B cell (primary cell): Measurements from ENCODE around the gene SMC6. TPM values are rescaled to one million over a fixed set of nuclear protein-coding genes. Genes with fewer than 3 reads are reported as not detected.

Experiments used
- ATAC-seq: fragments of 200-7000 bp; cut with Tn5 transposase; one replicate; pipeline ENCODE4 v1.10.0; 2021; ENCODE audit warnings: low read depth, mild to moderate bottlenecking, moderate number of reproducible peaks, moderate library complexity
- CTCF ChIA-PET: fragments of 350-600 bp; sonication (Branson Sonifier 250); formaldehyde crosslinking; loops from one replicate; lab custom pipeline; 2021; ENCODE audit warnings: antibody characterized with exemption, inconsistent platforms; lab: Charles Lee
- POLR2A ChIA-PET: fragments of 350-600 bp; sonication (Branson Sonifier 250); formaldehyde crosslinking; loops from one replicate; lab custom pipeline; 2021; ENCODE audit warnings: antibody characterized with exemption; lab: Charles Lee
- DNase-seq: peaks from one replicate; pipeline ENCODE4 v3.0.0; 2013
- H2AFZ ChIP-seq: 2 replicates; pipeline ENCODE4 v1.6.1; 2012; ENCODE audit warnings: mild to moderate bottlenecking, low read depth, low read length; ENCODE audit not compliant: insufficient read depth, poor library complexity, severe bottlenecking
- H3K27ac ChIP-seq, 2 donors: 1 replicate in 1 of 2; 2 replicates in 1 of 2; pipeline ENCODE4 v1.5.1; 2012 to 2013; ENCODE audit warnings: low read length in 2 of 2, mild to moderate bottlenecking in 2 of 2, moderate library complexity in 1 of 2
- H3K27me3 ChIP-seq, 4 experiments: fragments of 200-600 bp in 1 of 4; sonication (generic) in 1 of 4; replicated peaks in 1 of 4; 1 replicate in 2 of 4; 2 replicates in 2 of 4; pipeline versions ENCODE4 v1.6.1 to v1.7.0; 2013 to 2016; ENCODE audit warnings: low read length in 3 of 4, mild to moderate bottlenecking in 2 of 4, mixed read lengths in 1 of 4, moderate library complexity in 1 of 4; ENCODE audit not compliant: insufficient read depth in 4 of 4, control insufficient read depth in 3 of 4; ENCODE audit errors: control extremely low read depth in 1 of 4
- H3K36me3 ChIP-seq, 2 experiments: replicated peaks in 1 of 2; 1 replicate in 1 of 2; 2 replicates in 1 of 2; pipeline versions ENCODE4 v1.6.1 to v1.7.1; 2013; ENCODE audit warnings: low read length in 1 of 2; ENCODE audit not compliant: insufficient read depth in 2 of 2, control insufficient read depth in 1 of 2; ENCODE audit errors: control extremely low read depth in 1 of 2, extremely low read depth in 1 of 2
- H3K4me1 ChIP-seq, 2 donors: fragments of 200-600 bp in 1 of 2; sonication (generic) in 1 of 2; 1 replicate in 1 of 2; 2 replicates in 1 of 2; pipeline versions ENCODE4 v1.5.1 to v1.6.1; 2013 to 2017; ENCODE audit warnings: low read length in 2 of 2; ENCODE audit not compliant: control insufficient read depth in 2 of 2, insufficient read depth in 2 of 2
- H3K4me2 ChIP-seq: replicated peaks from 2 replicates; pipeline ENCODE3; 2012; ENCODE audit warnings: mild to moderate bottlenecking, low read depth, low read length; ENCODE audit not compliant: poor library complexity, severe bottlenecking
- H3K4me3 ChIP-seq, 5 experiments: fragments of 200-600 bp in 1 of 5; sonication (generic) in 1 of 5; 1 replicate in 3 of 5; 2 replicates in 2 of 5; pipeline versions ENCODE4 v1.5.1 to v1.7.0; 2011 to 2016; ENCODE audit warnings: low read length in 4 of 5, mild to moderate bottlenecking in 4 of 5, low read depth in 2 of 5, control low read depth in 1 of 5, moderate library complexity in 1 of 5; ENCODE audit not compliant: insufficient read depth in 1 of 5; ENCODE audit errors: control extremely low read depth in 1 of 5, extremely low read depth in 1 of 5
- H3K79me2 ChIP-seq: fragments of 200-600 bp; sonication (generic); one replicate; pipeline ENCODE4 v1.6.0; 2016; ENCODE audit warnings: low read length; ENCODE audit not compliant: control insufficient read depth, insufficient read depth
- H3K9ac ChIP-seq: fragments of 200-600 bp; sonication (generic); 2 replicates; pipeline ENCODE4 v1.6.1; 2017; ENCODE audit warnings: mild to moderate bottlenecking, low read length, moderate library complexity
- H3K9me3 ChIP-seq, 3 donors: one replicate each; pipeline versions ENCODE4 v1.6.1 to v1.7.1; 2013; ENCODE audit warnings: low read length in 2 of 3; ENCODE audit not compliant: control insufficient read depth in 2 of 3, insufficient read depth in 1 of 3; ENCODE audit errors: control extremely low read depth in 1 of 3
- H4K20me1 ChIP-seq: 2 replicates; pipeline ENCODE4 v1.6.0; 2012; ENCODE audit warnings: mild to moderate bottlenecking, low read length; ENCODE audit not compliant: insufficient read depth, control insufficient read depth, poor library complexity, severe bottlenecking
- H3K27ac Mint-ChIP-seq: one replicate; pipeline ENCODE4 v1.8.0; 2021; ENCODE audit warnings: mixed read lengths
- H3K27me3 Mint-ChIP-seq: one replicate; pipeline ENCODE4 v1.8.0; 2021; ENCODE audit warnings: mixed read lengths
- H3K4me1 Mint-ChIP-seq: one replicate; pipeline ENCODE4 v1.8.0; 2021; ENCODE audit warnings: mixed read lengths
- H3K4me3 Mint-ChIP-seq: one replicate; pipeline ENCODE4 v1.8.0; 2021; ENCODE audit warnings: mixed read lengths
- H3K9me3 Mint-ChIP-seq: one replicate; pipeline ENCODE4 v1.8.0; 2022; ENCODE audit warnings: mixed read lengths; ENCODE audit not compliant: insufficient read depth
- CTCF ChIP-seq: fragments of 200-600 bp; IDR thresholded peaks from one replicate; pipeline ENCODE4 v1.8.0; 2022; ENCODE audit warnings: antibody characterized with exemption, mild to moderate bottlenecking
- EZH2 ChIP-seq: IDR thresholded peaks from 2 replicates; pipeline ENCODE4 v1.6.1; 2012; ENCODE audit warnings: borderline replicate concordance, low read depth, mild to moderate bottlenecking, moderate library complexity, low read length; ENCODE audit not compliant: insufficient read depth, poor library complexity, severe bottlenecking
- WGBS: methylation state at CpG from one replicate; pipeline ENCODE4 v1.1.5; 2013; ENCODE audit warnings: missing lambda C conversion rate; ENCODE audit not compliant: insufficient coverage; 5-methylcytosine and 5-hydroxymethylcytosine counted together
- intact Hi-C: fragments of 100-400 bp; cut with micrococcal nuclease; formaldehyde crosslinking; loops from one replicate; pipeline ENCODE4 v1.10.0; 2022
- polyA plus RNA-seq: library from polyadenylated mRNA; depleted of rRNA; stranded (reverse); fragments of >200 nt; gene quantifications from 2 replicates; pipeline ENCODE4 v1.2.3, GENCODE V29; 2012
- total RNA-seq, 2 donors: library from RNA; stranded (reverse); fragments of 120-200 nt in 1 of 2; gene quantifications; 1 replicate in 1 of 2; 2 replicates in 1 of 2; pipeline versions ENCODE4 v1.2.3 to v1.2.4, GENCODE V29; 2013 to 2022

Gene SMC6
- total and polyA plus RNA-seq, 2 donors (not counting 1 experiment from before 2014, with no cell fraction given), result 27.2 to 111 TPM

DNA sequence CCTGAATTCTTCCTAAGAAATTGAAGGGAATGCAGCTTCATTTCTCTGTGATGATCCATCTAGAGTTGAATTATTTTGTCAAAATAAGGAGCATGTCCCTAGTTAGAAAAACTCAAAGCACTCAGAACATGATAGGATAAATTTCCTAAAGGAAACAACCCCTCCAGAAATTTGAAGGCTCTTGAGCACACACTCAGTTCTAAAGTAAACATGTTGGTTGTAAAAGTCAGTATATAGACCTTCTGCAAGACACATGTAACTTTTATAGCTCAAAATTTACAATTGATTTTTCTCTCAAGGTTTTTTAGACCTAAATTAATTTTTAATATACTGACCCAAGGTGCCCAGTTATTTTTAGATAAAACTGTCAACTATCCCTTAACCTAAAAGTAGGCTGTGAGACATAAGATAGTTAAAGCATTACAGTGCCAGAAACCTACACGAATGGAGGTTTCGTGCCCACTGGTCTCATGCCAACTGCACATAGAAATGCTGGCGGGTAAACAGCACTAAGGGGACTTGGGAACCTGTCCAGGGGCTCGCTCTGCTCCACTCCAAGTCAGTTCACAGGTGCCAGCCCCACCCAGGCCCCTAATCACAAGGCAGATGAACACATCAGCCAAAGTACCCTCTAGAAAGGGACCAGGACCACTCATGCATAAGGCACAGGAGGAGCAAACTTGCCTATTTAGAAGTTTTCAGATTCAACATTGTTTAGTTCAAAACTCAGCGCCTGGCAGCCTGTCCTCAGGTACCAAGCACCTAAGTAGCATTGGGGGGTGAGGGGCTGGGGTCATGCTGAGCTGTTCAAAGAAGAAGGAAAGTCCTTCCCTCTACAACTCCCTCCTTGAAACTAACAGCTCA lies 106.5 kb downstream of the SMC6 start:
- H3K4me1 ChIP-seq, result peaks cover 0 to 3% of the 10 kb centered on the region in 2 donors
- no peaks in the 10 kb centered on the region for H3K36me3 ChIP-seq
- intact Hi-C loops, result loop anchor here (1.0 kb wide), 1 partner anchor 24 kb away; no protein-coding TSS in a partner anchor
- H3K27ac ChIP-seq, result no peak overlapping the region
- WGBS, result 100% methylated on average over 4 of the region's 5 CpGs
- Mint-ChIP-seq H3K9me3 (no peaks in the 10 kb centered on the region), H3K27me3 (no peaks in the 10 kb centered on the region), H3K4me1 (peaks cover 9% of the 10 kb centered on the region), H3K4me3 (no peak overlapping the region), H3K27ac (no peak overlapping the region)
- ChIA-PET CTCF (interaction anchor here (0.7 to 5.1 kb wide), 5 partner anchors 9 to 530 kb away, joined by 3 to 51 read pairs (median 5); no protein-coding TSS in a partner anchor), POLR2A (no interaction called here)
- DNase-seq (no peak), ATAC-seq (no peak)
- H3K4me3 ChIP-seq, result no peak overlapping the region
- H3K79me2 ChIP-seq, result no peaks in the 10 kb centered on the region
- H3K9me3 ChIP-seq, result no peaks in the 10 kb centered on the region
- TF ChIP-seq CTCF, result no peak
- TF ChIP-seq EZH2, result no peak
- no peaks in the 10 kb centered on the region for H3K27me3 ChIP-seq
- no peak overlapping the region for H3K4me2 ChIP-seq
- H4K20me1 ChIP-seq, result no peaks in the 10 kb centered on the region
- no peak overlapping the region for H2AFZ ChIP-seq
- no peak overlapping the region for H3K9ac ChIP-seq

DNA sequence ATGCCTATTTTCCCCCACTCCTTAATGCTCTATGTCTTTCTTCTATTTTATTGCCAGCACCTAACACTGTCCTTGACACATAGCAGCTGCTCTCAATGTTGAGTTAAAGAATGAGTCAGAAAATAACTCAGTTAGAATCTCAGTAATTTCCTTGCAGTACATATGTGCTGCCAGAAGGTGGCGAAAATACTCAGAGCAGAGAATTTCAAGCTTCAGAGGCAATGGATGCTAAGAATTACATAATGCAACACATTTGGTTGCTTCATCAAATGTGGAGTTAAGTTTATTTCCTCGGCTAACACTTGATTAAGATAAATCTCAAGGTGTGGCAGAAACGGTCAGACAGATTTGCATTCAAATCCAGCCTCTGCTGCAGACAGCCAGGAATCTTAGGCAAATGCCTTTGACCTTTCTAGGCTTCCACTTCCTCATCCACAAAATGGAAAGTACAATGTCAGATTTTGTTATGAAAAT lies 107.5 kb downstream of the SMC6 start:
- Histone ChIP-seq H3K27me3 (no peaks in the 10 kb centered on the region), H3K9ac (no peak overlapping the region), H3K4me1 (peaks cover 0 to 3% of the 10 kb centered on the region in 2 donors), H3K9me3 (no peaks in the 10 kb centered on the region), H3K27ac (no peak overlapping the region), H3K4me2 (peak overlapping the region; percentile 3), H3K36me3 (no peaks in the 10 kb centered on the region), H3K4me3 (no peak overlapping the region), H2AFZ (no peak overlapping the region), H4K20me1 (no peaks in the 10 kb centered on the region), H3K79me2 (no peaks in the 10 kb centered on the region)
- no peak overlapping the region for H3K4me3 Mint-ChIP-seq
- POLR2A ChIA-PET, result no interaction called here
- TF ChIP-seq EZH2 (no peak), CTCF (peak; percentile 80)
- DNase-seq (peak; percentile 62), ATAC-seq (peak; percentile 56)
- WGBS, result no CpG with 5 or more reads among the region's 3 CpGs
- H3K9me3 Mint-ChIP-seq, result no peaks in the 10 kb centered on the region
- peaks cover 9% of the 10 kb centered on the region for H3K4me1 Mint-ChIP-seq
- H3K27ac Mint-ChIP-seq, result no peak overlapping the region
- CTCF ChIA-PET, result interaction anchor here (0.7 to 5.1 kb wide), 18 partner anchors 10 to 873 kb away, joined by 3 to 51 read pairs (median 4); no protein-coding TSS in a partner anchor
- intact Hi-C loops, result loop anchor here (1.0 kb wide), 1 partner anchor 25 kb away; no protein-coding TSS in a partner anchor
- no peaks in the 10 kb centered on the region for H3K27me3 Mint-ChIP-seq
